Left hindlimb (tissue), 1 donor: ENCODE measurements around the gene RALGPS1.

Source experiments
- DNase-seq: peaks from one replicate; pipeline ENCODE4 v3.0.0-alpha.2; 2018

Gene RALGPS1

DNA sequence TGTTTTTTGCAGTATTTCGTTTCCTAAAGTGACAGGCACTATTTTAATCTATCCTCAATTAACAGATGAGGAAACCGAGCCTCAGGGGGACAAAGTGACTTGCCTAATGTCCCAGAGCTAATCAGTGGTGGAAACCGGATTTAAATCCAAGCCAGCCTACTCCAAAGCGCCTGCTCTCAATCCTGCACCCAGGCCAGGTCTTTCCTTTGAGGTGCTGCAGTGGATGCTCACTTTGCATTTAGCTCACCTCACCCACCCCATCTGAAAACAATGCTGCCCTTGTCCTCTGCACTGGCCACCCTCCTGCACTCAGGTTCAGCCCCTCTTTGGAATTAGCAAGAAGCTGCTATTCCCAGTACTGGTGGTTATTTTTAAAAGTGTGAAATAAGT lies 191.9 kb downstream of the RALGPS1 start:
- no peak for DNase-seq

DNA sequence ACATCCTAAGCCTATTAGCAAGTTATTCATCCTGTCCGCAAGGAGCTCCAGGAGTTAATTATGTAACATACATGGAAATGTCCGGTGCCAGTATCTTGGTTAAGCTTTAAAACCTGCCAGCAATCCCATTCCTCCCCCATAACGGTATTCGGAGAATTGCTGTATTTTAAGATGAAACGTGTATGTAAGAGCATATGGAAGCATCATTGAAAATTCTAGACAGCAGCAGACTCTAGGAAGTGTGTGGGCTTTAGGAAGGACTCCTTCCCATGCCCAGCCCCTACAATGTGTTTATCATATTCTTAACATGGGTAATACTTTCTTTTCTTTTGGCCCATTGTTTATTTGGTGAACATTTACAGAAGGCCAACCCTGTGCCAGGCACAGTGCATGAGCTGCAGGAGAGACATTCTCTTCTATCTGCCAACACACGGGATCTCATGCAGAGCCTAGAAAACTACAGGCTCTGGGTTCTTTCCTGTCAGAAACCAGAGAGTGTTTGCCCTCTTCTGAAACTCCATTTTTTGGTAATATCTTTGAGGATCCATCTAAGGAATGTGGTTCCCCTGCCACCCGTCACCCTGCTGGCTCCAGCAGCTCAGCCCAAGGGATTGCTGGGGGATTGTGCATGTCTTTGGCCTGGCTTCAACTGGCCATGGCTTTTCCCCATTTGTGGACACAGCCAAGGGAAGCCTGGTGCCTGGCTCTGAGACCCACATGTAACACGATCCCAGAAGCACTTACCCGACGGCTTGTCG lies 192.8 kb downstream of the RALGPS1 start:
- no peak for DNase-seq

DNA sequence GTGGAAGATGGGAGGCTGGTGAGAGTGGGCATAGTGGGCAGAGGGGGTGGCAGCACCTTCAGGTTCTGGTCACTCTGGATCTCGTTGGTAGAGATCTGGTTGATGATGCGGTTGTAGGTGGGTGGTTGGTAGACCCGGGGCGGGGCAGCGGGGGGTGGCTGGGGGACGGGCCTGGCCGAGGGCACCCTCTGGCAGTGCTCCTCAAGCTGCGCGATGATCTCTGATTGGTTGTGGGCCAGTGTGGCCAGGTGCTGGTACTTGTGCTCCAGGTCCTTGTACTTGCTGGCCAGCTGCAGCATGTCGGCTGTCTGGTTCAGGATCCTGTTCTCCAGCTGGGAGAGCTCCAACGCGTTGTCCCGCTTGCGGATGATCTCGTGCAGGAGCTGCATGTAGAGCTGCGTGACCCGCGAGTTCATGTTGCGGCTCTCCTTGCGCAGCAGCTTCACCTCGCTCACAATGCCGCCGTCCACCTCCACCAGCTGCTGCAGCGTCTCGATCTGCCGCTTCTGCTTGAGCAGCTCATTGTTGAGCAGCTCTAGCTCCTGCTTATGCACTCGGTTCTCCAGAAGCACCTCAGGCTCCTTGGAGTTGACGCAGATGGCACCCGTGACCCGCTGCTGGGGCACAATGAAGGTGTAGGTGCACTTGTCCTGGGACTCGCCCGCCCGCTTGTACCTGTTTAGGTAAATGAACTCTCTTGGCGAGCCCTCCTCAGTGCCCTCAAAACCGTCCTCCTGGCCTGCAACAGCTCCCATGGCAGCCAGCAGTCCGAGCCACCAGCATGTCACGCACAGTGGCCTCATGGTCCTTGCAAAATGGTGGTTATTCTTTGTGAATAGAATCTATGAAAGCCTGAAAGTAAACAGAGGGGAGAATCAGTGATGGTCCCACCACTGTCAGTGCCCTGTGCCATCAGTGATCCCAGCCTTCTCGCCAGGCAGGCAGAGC lies 193.6 kb downstream of the RALGPS1 start:
- no peak for DNase-seq

DNA sequence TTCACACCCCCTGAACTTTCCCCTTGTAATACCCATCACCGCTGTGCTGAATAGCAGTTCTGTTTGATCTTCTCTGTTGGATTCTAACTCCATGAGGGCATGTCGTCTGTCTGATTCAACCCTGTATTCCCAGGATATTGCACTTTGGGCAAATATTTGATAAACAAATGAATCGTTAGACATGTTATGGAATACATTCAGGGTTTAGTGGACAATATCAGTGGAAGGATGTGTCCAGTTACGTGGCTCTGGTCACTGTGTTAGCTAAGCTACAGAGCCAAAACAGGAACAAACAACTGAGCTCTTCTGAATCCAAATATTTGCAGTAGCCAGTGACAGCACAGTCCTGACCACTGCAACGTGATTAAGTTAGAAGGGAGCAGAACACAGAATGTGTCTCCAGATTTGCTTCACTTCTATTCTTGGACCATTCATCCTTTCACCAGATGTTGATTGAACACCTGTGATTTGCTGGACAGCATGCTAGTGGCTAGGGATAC lies 194.7 kb downstream of the RALGPS1 start:
- DNase-seq: no peak

DNA sequence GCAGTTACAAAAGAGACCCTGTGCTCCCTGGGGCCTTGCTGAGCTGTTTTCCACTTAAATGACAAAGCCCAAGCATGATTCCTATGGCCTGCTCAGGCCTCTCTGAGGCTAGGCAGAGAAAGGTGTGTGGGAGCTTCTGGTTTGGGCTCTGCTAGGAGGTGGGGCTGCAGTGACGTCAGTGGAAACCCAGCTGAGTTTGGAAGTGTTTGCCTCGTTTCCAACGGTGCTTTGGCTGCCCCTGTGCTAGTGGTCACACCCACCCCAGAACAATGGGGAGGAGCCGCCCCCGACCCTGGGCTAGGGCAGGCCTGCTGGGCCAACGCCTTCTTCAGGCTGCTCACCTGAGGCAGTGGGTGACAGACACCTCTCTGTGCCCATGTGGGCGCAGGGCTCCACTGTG lies 197.5 kb downstream of the RALGPS1 start:
- peak; percentile 75 for DNase-seq

DNA sequence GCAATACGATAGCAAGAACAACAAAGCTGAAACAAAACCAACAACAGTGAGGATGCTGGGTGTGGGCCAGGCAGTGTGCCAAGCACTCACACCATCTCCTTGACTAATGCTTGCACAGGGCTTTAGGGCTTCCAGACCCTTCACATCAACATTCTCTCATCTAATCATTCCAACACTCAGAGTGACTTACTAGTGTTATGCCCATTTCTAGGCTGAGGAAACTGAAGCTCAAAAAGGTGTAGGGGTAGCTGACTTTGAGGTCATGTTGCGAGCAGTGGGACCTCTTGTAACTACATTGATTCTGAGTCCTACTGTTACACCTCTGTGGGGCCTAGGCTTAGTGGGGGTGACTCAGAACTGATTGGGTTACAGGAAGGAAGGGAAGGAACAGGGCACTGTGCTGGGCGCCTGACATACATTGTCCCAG lies 198.2 kb downstream of the RALGPS1 start:
- no peak for DNase-seq

DNA sequence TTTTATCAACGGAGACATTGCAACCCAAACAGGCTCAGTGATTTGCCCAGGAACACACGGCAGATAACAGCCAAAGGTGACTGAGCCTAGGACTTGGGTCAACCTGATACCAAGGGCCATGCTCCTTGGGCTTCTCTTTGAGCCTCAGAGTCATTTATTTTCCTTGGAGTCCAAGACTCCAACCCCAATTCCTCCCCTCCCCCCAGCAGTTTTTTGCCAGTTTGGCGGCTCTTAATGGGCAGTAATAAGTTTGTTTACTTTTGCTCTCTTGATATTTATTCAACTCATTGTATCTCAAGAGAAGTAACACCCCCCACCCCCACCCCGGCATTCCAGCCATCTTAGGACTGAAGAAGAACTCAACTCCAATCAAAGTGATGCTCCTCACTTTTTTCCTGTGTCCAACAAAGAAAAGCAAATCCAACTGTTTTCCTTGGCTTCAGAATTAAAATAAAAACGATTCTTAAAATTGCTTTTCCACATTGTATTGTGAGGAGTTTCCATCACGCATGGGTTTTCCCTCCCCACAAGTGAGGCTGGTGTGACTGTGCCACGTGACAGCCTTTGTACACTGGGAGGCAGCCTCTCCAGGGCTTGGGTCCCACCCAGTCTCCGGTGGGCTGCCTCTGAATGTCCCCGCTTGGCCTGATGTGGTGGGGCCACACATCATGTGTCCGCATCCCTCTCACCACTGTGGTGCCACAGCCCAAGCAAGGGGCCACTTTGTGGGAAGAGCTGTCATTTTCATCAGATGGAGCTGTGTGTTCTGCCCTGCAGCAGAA lies 198.8 kb downstream of the RALGPS1 start:
- peak; percentile 71 for DNase-seq

DNA sequence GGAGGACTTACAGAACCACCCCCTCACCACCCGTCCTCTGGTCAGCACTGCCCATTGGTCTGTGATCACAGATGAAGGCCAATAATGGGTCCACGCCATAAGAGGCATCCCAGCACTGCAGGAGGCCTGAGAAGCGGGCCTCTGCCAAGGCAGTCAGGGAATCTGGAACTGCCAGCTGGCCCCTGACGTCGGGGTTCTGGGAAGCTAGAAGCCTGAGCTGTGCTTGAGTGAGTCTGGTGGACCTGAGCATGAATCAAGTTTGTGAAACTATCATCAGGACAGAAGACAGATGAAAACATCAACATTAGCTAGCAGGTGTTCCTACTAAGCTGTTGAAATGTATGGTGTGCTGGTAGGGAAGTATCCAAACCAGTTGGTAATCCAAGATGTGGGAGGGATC lies 200.0 kb downstream of the RALGPS1 start:
- no peak for DNase-seq

DNA sequence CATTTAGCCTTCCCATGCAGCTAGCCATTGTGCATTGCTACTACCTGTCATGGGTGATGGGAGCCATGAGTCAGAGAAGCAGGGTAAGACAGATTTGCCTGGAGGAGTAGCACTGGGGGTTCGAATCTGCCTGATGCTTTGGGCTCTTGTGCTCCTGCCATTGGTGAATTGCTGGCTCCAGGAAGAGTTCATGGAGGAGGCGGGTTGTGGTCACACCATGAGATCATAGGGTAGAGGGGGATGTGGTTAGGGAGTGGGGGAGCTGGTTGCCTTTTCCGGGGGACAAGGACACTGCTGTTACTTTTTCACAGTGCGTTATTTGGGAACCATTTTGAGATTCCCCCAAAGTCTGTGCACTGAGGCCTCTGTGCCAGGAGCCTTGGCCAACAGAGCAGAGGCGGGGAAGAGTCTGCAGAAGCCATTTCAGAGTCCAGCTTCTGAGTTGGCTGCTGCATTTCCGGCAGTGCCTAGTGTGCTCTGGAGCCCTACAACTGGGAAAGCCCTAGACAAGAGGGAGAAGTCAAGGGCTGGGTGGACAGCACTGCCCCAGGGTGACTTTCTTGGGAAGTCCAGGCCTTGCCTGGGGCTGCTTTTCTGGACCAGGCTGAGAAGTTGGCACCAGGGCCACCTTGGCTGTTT lies 201.6 kb downstream of the RALGPS1 start:
- DNase-seq: no peak

DNA sequence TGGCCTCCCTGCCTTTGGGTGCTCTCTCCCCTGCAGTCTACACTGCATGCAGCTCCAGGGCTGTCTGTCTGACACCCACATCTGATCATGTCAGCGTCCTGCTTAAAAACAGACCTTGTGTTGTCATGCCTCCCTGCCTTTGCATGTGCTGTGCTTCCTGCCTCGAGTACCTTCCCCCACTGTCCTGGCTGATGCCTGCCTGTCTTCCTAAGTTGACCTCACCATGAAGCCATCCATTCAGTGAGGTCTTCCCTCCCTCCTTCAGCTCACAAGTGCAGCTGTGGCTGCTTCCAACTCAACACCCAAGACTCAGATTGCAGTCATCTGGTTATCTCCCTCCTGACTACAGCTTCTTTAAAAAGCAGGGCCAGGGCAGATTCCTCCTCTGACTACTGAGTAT lies 202.4 kb downstream of the RALGPS1 start:
- DNase-seq: no peak

DNA sequence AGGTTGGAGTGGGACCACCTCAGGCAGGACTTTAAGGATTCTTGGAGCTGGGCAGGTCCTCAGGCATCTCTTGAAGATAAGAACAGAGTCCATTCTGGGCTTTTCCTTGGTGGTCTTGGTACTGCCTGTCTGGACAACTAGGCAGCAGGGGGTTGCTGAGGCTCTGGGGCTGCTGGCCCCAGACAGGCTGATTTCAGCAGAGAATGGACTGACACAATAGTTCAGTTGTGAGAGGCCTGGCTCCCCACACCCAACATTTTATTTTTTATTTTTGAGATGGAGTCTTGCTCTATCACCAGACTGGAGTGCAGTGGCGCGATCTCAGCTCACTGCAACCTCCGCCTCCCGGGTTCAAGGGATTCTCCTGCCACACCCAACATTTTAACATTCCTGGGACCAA lies 203.2 kb downstream of the RALGPS1 start:
- no peak for DNase-seq

DNA sequence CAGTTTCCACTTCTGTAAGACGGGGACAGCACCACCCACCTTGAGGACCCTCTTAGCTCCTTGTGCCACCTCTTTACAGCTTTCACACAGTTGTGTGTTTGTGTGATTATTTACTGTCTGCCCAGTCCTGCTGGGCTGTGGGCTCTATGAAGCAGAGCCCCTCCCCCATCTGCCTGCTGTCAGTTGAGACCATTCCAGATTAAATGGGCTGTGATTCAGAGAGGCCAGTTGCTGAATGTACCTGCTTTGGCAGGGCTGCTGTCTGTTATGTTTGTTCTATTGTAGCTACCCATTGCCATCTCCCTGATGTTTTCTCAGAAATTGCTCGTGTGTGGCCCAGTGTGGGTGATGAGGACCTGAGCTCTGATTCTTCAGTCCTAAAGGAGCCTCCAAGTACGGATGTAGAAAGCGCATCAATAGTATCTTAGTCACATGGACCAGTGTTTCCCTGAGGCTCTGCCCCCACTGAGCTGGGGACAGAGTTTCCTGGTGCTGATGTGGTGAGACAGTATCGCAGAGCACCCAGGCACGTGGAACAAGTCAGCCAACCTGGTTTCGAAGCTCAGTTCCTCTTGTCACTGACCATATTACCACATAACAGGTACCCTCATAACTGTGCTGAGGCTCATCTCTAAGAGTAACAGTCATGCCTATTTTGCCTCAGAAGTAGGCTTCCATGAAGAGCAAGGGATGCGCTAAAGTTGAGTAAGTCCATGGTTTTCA lies 204.2 kb downstream of the RALGPS1 start:
- DNase-seq: no peak

DNA sequence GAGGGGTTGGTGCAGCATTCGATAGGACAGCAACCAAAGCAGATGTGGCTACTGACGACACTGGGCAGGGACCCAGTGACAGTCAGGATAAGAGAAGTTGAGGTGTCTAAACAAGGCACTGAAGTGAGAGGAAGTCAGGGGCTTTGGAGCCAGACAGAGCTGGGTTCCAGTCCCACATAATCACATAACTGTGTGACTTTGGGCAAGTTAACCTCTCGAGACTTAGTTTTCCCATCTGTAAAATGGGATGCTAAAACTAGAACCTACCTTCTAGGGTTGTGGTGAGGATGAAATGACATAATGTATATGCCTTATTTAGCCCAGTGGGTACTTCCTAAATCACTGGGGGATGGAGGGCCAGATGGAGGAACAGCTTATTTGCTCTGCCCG lies 204.7 kb downstream of the RALGPS1 start:
- no peak for DNase-seq

DNA sequence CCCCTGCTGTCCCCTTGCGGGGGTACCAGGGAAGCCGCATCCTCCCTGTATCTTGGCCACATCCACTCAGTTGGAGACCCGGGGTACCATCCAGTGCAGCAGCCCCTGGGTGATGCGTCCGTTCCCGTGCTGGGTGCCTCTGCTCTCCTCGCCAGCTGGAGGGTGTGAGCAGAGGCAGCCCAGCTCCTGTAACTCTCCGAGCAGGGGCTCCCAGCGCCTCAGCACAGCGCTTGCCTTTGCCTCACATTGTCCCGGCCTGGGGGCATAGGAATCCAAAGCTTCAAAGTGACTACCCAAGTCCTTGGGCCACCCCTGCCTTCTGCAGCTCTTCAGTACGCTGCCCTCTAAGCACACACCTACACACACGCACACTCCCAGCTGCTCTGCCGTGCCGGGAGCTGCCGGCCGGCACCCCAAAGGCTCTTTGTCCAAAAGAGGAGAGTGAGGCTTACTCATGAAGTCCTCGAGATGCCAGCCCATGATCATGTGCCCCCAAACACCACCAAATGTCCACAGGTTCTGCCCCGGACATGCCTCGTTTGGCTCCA lies 207.1 kb downstream of the RALGPS1 start:
- DNase-seq: peak; percentile 41

DNA sequence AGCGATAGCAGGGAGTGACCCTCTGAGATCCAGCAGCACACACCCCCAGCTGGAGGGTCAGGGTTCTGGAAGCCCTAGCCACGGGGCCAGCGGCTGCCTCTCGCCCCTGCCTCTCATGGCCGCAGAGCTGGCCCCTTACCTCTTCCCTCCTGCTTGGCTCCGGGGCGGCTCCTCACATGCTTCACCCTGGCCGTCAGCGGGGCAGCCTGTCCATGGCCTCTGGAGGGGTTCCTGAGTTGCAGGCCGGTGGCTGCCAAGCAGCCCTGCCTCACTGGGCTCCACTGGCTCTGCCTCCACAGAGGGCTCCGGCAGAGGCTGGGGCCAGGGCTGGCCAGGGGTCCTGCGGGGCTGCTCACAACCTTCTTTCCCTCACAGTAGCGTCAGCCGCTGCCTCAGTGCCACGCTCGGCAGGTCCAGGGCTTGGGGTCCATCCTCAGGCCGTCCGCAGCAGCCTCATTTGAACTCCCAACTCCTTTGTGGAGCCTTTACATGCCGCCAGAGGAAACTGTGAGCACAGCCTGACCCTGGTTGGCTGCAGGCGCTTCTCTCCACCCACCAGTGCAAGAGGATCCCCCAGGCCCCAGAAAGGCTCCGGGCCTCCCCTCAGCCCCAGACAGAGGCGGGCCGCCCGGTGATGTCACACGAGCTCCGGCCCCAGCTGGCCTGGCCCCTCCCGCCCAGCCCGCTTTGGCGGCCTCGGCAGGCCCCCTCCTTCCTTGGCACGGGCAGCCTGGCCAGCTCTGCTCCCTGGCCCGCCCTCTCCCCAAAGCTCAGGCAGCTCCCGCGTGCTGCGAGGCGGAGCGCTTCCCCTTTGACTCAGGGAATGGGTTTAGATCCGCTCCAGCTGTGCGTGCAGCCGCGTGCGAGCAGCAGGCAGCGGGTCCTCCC lies 207.8 kb downstream of the RALGPS1 start, which contains the start of gene ANGPTL2:
ANGPTL2 (minus strand) TSS at position 460 of the 888 bp plus-strand sequence. CDS start 13,904 bp downstream, outside the sequence.
- peak; percentile 99 for DNase-seq

DNA sequence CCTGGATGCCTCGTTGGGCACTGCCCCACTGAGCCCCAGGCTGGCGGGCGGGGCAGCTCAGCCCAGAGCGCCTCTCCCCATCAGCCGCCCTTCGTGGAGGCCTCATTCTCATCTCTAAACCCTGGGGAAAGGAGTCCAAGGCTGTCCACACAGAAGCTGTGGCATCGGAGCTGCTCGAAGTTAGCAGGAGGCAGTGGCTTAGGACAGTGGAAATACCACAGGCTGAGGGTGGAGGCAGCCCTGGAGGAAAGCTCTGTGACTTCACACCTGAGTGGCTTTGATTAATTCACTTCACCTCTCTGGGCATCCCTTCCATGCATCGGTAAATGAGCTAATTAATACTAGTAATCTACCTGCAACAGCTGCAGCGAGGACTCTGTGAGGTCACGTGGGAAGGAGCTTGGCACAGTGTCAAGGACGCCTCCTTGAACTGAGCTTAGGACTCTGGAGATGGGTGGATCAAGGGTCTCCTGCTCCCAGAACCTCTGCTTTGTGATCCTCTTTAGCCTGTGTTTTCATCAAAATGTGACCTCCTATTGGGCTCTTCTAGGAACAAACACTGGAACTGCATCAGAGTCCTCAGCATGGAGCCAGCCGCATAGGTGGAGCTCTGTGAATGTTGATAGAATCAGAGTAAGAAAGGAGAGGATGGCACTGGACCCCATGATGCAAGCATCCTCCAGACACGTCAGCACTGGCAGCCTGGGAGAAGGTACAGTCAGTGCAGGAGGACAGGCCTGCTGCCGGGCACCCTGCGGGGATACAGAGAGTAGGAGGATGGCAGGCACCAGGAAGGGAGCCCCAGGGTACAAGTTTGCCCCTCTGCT lies 208.7 kb downstream of the RALGPS1 start:
- DNase-seq: no peak

DNA sequence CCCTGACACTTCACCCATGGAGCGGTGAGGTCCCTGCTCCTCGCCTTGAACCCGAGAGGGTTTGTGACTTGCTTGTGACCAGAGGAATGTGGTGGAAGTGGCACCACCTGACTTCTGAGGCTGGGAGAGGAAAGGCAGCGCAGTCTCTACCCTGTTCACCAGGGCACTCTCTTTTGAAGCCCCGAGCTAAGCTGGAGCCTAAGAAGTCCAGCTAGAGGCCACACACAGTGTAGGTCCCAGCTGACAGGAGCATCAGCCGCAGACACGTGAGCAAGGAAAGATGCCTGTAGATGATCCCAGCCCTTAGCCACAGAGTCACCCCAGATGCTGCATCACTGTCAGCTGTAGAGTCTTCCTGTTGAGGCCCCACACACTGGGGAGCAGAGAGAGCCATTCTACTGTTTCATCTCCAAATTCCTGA lies 209.5 kb downstream of the RALGPS1 start:
- DNase-seq: no peak

DNA sequence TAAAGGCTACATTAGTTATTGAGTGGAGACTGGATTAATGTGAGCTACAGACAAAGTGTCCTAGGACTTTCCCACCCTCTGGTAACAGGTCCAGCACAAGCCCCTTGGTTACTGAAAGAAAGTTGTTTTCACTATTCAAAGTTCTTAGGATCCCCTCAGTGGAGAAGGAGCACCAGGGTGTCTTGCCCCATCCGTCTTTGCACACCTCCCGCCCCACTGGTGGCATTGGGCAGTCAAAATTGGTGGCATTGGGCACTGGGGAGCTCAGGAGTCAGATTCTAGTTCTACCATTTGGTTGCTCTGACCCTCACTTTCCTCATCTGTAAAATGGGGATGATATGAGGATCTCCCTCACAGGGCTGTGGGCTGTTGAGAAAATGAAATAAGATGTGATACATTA lies 210.2 kb downstream of the RALGPS1 start:
- no peak for DNase-seq

DNA sequence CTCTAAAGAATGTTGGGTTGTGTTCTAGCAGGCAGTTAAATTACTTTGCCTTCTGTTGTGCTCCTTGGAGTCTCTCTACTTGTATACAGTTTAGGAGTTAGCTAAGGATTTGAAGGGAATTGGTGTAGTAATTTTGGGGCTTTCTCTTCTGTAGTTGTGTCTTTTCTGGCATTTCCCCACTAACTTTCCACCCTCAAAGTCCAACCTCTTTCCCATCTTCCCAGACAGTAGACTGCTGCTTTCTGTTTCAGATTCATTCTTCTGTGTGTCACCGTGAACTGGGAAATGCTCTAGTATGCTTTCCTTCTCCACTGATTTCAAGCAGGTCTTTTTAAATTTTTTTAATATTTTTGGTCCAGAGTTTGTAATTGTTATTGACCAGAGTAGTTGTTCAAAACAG lies 212.4 kb downstream of the RALGPS1 start:
- DNase-seq: no peak
